GM18861 (cell line): Measurements from ENCODE around the gene MRPS26.
"Not testable (repeated sequence)": the region's sequence is repeated elsewhere in the genome, so short reads cannot be mapped to it uniquely, and the experiment has no call there.

Experiments
- ATAC-seq: cut with Tn5 transposase; IDR thresholded peaks from one replicate; pipeline ENCODE4 v1.9.1; 2021; ENCODE audit not compliant: unreplicated experiment

The MRPS26 gene

DNA sequence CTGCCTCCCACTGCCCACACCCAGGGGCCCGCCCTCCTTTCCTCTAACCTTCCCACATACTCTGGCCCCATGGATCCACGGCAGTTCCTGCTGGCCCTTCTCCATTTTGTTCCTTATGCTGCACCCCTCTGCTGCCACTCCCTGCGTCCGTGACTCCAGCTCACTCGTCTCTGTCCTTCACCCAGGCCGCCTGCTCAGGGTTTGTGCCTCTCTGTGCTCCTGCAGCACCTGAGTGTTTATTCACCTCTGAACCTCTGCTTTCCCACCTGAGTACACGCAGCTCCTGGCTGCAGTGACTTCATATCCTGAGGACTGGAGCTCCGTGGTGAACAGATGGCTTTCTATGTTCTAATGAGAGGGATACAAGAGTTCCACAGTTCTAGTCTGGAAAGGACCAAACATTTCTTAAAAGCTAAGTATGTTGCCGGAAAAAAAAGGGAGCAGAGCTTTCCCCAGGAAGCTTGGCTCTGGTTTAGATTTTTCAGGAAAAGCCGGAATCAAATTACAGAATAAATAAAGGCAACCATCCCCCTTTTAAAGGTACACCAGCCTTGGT, 3.9 kb upstream of the MRPS26 start:
- no peak for ATAC-seq

GRCh38 chr20:3042625-3043024, 3.2 kb upstream of the MRPS26 start:
- ATAC-seq = no peak

- no peak for ATAC-seq
Measured at GRCh38 chr20:3043322-3043721, 2.5 kb upstream of the MRPS26 start, which contains the start of gene GNRH2. Gene GNRH2, plus strand, starts transcription at chr20:3043622. Its CDS starts 793 bp downstream, at chr20:3044415.

DNA sequence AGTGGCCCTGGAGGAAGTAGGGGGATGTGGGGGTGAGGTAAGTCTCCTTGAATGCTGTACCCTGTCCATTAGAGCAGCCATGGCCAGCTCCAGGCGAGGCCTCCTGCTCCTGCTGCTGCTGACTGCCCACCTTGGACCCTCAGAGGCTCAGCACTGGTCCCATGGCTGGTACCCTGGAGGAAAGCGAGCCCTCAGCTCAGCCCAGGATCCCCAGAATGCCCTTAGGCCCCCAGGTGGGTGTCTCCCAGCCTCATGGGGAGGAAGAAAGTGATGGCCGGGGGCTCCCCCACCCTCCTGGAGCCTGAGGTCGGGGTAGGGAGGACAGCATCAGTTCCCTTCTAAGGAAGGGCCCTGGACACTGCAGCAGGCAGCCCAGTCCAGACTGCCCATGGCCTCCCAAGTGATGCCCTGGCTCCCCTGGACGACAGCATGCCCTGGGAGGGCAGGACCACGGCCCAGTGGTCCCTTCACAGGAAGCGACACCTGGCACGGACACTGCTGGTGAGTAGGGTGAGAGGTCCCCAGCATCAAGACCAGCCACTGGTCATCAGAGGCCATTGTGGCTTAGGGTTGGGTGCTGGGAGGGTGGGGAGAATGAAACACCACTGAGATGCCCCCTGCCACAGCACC, 1.4 kb upstream of the MRPS26 start:
- ATAC-seq = no peak

- peak; percentile 17 for ATAC-seq
Measured at GRCh38 chr20:3045042-3045815, 623 bp upstream of the MRPS26 start.

- no peak for ATAC-seq
Measured at GRCh38 chr20:3046677-3047462, 1.0 kb downstream of the MRPS26 start.

- no peak for ATAC-seq
Measured at GRCh38 chr20:3047486-3048419, 1.9 kb downstream of the MRPS26 start.

- ATAC-seq = no peak
Measured at GRCh38 chr20:3051385-3052019, 5.7 kb downstream of the MRPS26 start.

- no peak for ATAC-seq
Measured at GRCh38 chr20:3059489-3059888, 13.6 kb downstream of the MRPS26 start.

GRCh38 chr20:3064119-3064518, 18.3 kb downstream of the MRPS26 start:
- ATAC-seq = not testable (repeated sequence)

DNA sequence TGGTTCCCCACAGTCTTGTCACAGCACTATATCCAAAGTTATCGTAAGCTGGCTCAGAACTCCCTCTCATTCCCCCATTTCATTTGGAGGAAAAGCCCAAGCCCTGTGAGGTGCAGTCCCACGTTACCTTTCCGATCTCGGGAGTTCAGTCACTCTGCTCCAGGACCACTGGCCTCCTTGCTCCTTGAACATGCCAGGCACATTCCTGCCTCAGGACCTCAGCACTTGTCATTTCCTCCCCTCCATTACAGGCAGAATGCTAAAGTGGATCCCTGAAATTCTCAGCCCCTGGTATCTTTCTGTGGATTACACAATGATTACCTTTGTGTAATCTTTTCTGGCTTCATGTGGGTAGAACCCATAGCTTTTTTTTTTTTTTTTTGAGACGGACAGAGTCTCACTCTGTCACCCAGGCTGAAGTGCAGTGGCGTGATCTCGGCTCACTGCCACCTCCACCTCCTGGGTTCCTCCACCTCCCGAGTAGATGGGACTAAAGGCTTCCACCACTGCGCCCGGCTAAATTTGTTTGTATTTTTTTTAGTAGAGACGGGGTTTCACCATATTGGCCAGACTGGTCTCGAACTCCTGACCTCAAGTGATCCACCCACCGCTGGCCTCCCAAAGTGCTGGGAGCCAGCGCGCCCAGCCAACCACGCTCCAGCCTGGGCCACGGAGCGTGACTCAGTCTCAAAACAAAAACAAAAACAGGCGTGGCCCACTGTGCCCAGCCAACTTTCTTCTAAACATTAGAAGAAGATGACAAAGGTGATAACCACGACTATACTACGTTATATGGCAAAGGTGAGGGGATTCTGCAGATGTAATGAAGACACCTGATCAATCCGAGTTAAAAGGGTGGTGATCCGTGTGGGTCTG, 21.5 kb downstream of the MRPS26 start:
- peak; percentile 26 for ATAC-seq

DNA sequence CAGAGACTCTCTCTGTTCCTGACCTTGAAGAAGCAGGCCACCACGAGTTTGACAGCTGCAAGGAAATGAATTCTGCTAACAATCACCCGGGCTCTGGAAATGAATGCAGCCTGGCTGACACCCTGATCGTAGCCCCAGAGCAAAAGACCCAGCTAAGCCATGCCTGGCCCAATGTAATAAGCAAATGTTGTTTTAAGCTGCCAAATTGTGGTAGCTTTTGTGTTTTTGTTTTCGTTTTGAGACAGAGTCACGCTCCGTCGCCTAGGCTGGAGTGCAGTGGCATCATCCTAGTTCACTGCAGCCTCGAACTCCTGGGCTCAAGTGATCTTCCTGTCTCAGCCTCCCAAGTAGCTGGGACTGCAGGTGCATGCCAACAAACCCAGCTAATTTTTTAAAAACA, 22.2 kb downstream of the MRPS26 start:
- ATAC-seq = peak; percentile 49

- no peak for ATAC-seq
Measured at GRCh38 chr20:3068986-3069900, 23.4 kb downstream of the MRPS26 start.

- ATAC-seq = no peak
Measured at GRCh38 chr20:3070725-3071124, 24.9 kb downstream of the MRPS26 start.

GRCh38 chr20:3071266-3071609, 25.4 kb downstream of the MRPS26 start:
- ATAC-seq = no peak

GRCh38 chr20:3071610-3072529, 26.0 kb downstream of the MRPS26 start, which contains the start of gene OXT:
Gene OXT, plus strand, starts transcription at chr20:3071620. Its CDS starts 36 bp downstream, at chr20:3071656.
- ATAC-seq = no peak
